Stomach (tissue), 9 donors: ENCODE data around the gene NOS3. TPM values are rescaled to one million over a fixed set of nuclear protein-coding genes. Genes with fewer than 3 reads are reported as not detected.

Experiments used
- DNase-seq, 2 donors: peaks; one replicate each; pipeline versions ENCODE4 v3.0.0 to v3.0.0-alpha.2; 2013 to 2019
- H3K27ac ChIP-seq, 5 donors: fragments of 200-600 bp in 4 of 5; sonication (generic) in 4 of 5; one replicate each; pipeline ENCODE4 v1.5.1; 2013 to 2019; ENCODE audit warnings: mild to moderate bottlenecking in 1 of 5, moderate library complexity in 1 of 5
- H3K27me3 ChIP-seq, 3 donors: fragments of 200-600 bp; sonication (generic); one replicate each; pipeline ENCODE4 v1.5.1; 2017 to 2019; ENCODE audit warnings: mixed run types in 1 of 3
- H3K36me3 ChIP-seq, 4 donors: fragments of 200-600 bp; sonication (generic); 1 replicate in 3 of 4; 2 replicates in 1 of 4; pipeline ENCODE4 v1.5.1; 2016 to 2019
- H3K4me1 ChIP-seq, 4 donors: fragments of 200-600 bp; sonication (generic); one replicate each; pipeline ENCODE4 v1.5.1; 2016 to 2019
- H3K4me3 ChIP-seq, 4 donors: fragments of 200-600 bp; sonication (generic) in 3 of 4; one replicate each; pipeline ENCODE4 v1.5.1; 2016 to 2019; ENCODE audit warnings: mild to moderate bottlenecking in 1 of 4
- H3K9me3 ChIP-seq, 4 donors: fragments of 200-600 bp; sonication (generic); one replicate each; pipeline ENCODE4 v1.5.1; 2016 to 2019
- EP300 ChIP-seq: sonication (generic); formaldehyde crosslinking; IDR thresholded peaks from one replicate; pipeline ENCODE4 v1.6.1; 2017; ENCODE audit warnings: antibody characterized with exemption
- POLR2A ChIP-seq, 4 donors: fragments of 450-650 bp; IDR thresholded peaks; one replicate each; pipeline ENCODE4 v1.6.1; 2016; ENCODE audit warnings: antibody characterized with exemption in 4 of 4, control low read depth in 2 of 4, mild to moderate bottlenecking in 1 of 4, moderate library complexity in 1 of 4
- POLR2AphosphoS5 ChIP-seq, 3 donors: sonication (generic); formaldehyde crosslinking; IDR thresholded peaks; one replicate each; pipeline ENCODE4 v1.6.1; 2016; ENCODE audit warnings: antibody characterized with exemption in 3 of 3
- WGBS, 5 donors: extraction: QIAGEN DNeasy Blood & Tissue Kit in 3 of 5; methylation state at CpG; one replicate each; pipeline versions ENCODE4 v1.1.5 to v1.1.7; 2013 to 2018; 5-methylcytosine and 5-hydroxymethylcytosine counted together
- intact Hi-C: fragments of 100-400 bp; cut with DNase I; formaldehyde crosslinking; loops from one replicate; pipeline ENCODE4 v1.15.1; 2023; ENCODE audit warnings: low total_unique reads
- polyA plus RNA-seq, 3 donors: library from polyadenylated mRNA; stranded (reverse); fragments of 200-250 nt; gene quantifications; one replicate each; pipeline ENCODE4 v1.2.3, GENCODE V29; 2013
- total RNA-seq, 5 donors: library from RNA; depleted of rRNA; stranded (reverse); fragments of >200 nt; gene quantifications; one replicate each; pipeline versions ENCODE4 v1.1.0 to v1.2.3, GENCODE V29; 2014 to 2016
- TF ChIP-seq, protein P1 (sequence below), 7 experiments: fragments of 450-650 bp in 4 of 7; fragments of 200-600 bp in 3 of 7; sonication (generic) in 3 of 7; IDR thresholded peaks; one replicate each; pipeline ENCODE4 v1.5.1; 2016 to 2019; ENCODE audit warnings: antibody characterized with exemption in 7 of 7, control low read depth in 2 of 7, mild to moderate bottlenecking in 1 of 7
- donor health status: healthy with polysubstance abuse.
- donor health status: Bipolar disorder and iron deficiency.
- donor health status: healthy.

The NOS3 gene
- total and polyA plus RNA-seq, 8 donors: 2.5 to 45.1 (median 7.5) TPM

DNA sequence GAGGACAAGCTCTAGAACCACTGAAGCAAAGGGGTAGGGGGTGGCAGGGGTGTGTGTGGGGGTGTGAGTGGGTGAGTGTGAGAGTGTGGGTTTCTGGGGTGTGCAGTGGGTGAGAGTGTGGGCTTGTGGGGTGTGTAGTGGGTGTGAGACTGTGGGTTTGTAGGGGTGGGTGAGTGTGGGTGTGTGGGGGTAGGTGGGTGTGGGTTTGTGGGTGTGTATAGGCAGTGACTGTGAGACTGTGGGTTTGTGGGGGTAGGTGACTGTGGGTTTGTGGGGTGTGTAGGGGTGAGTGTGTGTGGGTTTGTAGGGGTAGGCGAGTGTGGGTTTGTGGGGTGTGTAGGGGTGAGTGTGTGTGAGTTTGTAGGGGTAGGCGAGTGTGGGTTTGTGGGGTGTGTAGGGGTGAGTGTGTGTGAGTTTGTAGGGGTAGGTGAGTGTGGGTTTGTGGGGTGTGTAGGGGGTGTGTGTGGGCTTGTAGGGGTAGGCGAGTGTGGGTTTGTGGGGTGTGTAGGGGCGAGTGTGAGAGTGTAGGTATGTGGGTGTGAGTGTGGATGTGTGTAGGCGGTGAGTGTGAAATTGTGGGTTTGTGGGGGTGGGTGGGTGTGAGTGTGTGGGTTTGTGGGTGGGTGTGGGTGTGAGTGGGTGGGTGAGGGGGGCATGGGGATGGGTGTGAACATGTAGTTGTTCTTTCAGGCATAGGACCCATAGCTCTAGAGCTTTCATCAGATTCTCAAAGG is 8.8 kb downstream of the NOS3 start:
- WGBS, 5 donors: 78 to 98% (median 90%) methylated on average over 5 of the region's 5 CpGs
- H3K9me3 ChIP-seq: no peaks in the 10 kb centered on the region
- TF ChIP-seq, protein P1, sequence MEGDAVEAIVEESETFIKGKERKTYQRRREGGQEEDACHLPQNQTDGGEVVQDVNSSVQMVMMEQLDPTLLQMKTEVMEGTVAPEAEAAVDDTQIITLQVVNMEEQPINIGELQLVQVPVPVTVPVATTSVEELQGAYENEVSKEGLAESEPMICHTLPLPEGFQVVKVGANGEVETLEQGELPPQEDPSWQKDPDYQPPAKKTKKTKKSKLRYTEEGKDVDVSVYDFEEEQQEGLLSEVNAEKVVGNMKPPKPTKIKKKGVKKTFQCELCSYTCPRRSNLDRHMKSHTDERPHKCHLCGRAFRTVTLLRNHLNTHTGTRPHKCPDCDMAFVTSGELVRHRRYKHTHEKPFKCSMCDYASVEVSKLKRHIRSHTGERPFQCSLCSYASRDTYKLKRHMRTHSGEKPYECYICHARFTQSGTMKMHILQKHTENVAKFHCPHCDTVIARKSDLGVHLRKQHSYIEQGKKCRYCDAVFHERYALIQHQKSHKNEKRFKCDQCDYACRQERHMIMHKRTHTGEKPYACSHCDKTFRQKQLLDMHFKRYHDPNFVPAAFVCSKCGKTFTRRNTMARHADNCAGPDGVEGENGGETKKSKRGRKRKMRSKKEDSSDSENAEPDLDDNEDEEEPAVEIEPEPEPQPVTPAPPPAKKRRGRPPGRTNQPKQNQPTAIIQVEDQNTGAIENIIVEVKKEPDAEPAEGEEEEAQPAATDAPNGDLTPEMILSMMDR (IDR thresholded peaks at IDR 0.05): no peak
- TF ChIP-seq EP300: no peak
- TF ChIP-seq POLR2A (IDR thresholded peaks at IDR 0.05): no peak
- TF ChIP-seq POLR2AphosphoS5 (IDR thresholded peaks at IDR 0.05): no peak
- no peak overlapping the region for H3K4me3 ChIP-seq
- DNase-seq: no peak
- intact Hi-C loops: no loop called here
- H3K4me1 ChIP-seq: peaks cover 0 to 26% (median 6%) of the 10 kb centered on the region in 4 donors
- H3K27me3 ChIP-seq: peaks cover 0 to 33% (median 9%) of the 10 kb centered on the region in 3 donors
- H3K27ac ChIP-seq: no peak overlapping the region
- no peaks in the 10 kb centered on the region for H3K36me3 ChIP-seq

DNA sequence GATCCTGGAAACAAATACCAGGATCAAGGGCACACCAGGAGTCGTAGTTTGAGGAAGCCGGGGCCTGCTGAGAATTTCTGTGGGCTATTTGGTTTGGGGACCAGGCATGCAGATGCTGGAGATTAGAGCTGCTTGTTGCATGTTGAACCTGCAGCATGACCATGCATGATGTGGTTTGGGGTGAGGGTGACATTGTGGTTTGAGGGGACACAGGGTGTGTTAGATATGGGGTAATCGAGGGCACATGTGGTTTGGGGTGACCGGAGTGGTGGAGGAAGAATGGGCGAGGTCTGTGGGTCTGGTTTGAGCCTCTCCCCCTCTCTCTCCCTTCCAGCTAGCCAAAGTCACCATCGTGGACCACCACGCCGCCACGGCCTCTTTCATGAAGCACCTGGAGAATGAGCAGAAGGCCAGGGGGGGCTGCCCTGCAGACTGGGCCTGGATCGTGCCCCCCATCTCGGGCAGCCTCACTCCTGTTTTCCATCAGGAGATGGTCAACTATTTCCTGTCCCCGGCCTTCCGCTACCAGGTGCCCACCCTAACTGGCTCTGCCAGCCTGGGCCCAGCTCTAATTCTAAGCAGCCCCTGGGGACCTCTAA is 10.2 kb downstream of the NOS3 start:
- Histone ChIP-seq H3K27me3 (peaks cover 0 to 32% (median 9%) of the 10 kb centered on the region in 3 donors), H3K36me3 (no peaks in the 10 kb centered on the region), H3K9me3 (no peaks in the 10 kb centered on the region), H3K4me1 (peaks cover 0 to 23% (median 6%) of the 10 kb centered on the region in 4 donors), H3K4me3 (no peak overlapping the region), H3K27ac (no peak overlapping the region)
- TF ChIP-seq POLR2AphosphoS5 (IDR thresholded peaks at IDR 0.05): no peak
- TF ChIP-seq EP300: no peak
- no peak for TF ChIP-seq POLR2A (IDR thresholded peaks at IDR 0.05)
- TF ChIP-seq, protein P1 (IDR thresholded peaks at IDR 0.05): no peak
- intact Hi-C loops: no loop called here
- WGBS, 5 donors: 85 to 93% (median 87%) methylated on average over 13 of the region's 13 CpGs
- no peak for DNase-seq

DNA sequence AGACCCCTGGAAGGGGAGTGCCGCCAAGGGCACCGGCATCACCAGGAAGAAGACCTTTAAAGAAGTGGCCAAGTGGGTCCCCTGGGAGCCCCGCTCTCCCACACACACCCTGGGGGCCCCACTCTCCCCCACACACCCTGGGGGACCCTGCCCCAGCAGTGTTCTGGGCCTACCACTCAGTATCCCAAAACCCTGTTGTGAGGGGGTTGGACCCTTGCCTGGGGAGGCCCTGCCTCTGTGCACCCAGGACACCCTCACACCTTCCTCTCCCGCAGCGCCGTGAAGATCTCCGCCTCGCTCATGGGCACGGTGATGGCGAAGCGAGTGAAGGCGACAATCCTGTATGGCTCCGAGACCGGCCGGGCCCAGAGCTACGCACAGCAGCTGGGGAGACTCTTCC is 10.7 kb downstream of the NOS3 start:
- 96 to 98% (median 97%) methylated on average over 15 to 16 of the region's 16 CpGs for WGBS, 5 donors
- no peak overlapping the region for H3K27ac ChIP-seq
- no peaks in the 10 kb centered on the region for H3K36me3 ChIP-seq
- peaks cover 0 to 20% (median 5%) of the 10 kb centered on the region in 4 donors for H3K4me1 ChIP-seq
- no peak overlapping the region for H3K4me3 ChIP-seq
- TF ChIP-seq, protein P1 (IDR thresholded peaks at IDR 0.05): no peak
- TF ChIP-seq POLR2A (IDR thresholded peaks at IDR 0.05) (no peak), EP300 (no peak), POLR2AphosphoS5 (IDR thresholded peaks at IDR 0.05) (no peak)
- intact Hi-C loops: no loop called here
- H3K9me3 ChIP-seq: no peaks in the 10 kb centered on the region
- no peak for DNase-seq
- peaks cover 0 to 27% (median 6%) of the 10 kb centered on the region in 3 donors for H3K27me3 ChIP-seq

DNA sequence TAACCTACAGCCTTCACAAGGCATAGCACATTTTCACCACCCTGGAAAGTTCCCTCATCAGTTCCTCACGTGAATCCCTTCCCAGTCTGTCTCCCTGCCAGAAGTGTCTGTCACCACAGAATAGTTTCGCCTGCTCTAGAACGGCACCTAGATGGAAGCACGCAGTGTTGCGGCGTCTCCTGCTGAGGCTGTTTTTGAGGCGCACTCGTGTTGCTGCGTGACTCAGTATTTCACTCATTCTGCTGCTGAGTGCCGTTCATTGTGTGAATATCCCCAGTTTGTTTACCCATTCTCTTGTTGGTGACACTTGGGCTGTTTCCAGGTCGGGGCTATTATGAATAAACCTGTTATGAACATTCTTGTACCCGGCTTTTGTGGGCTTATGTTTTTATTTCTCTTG is 12.8 kb downstream of the NOS3 start:
- WGBS, 5 donors: 24 to 49% (median 45%) methylated on average over 12 of the region's 12 CpGs
- Histone ChIP-seq H3K4me3 (no peak overlapping the region), H3K27ac (no peak overlapping the region), H3K4me1 (peaks cover 0 to 23% (median 15%) of the 10 kb centered on the region in 4 donors), H3K27me3 (peaks cover 0 to 18% (median 0%) of the 10 kb centered on the region in 3 donors), H3K36me3 (no peaks in the 10 kb centered on the region), H3K9me3 (no peaks in the 10 kb centered on the region)
- DNase-seq: peak in 1 of 2 donors; percentile 65
- intact Hi-C loops: no loop called here
- no peak for TF ChIP-seq POLR2A (IDR thresholded peaks at IDR 0.05)
- TF ChIP-seq EP300: no peak
- TF ChIP-seq POLR2AphosphoS5 (IDR thresholded peaks at IDR 0.05): no peak
- TF ChIP-seq, protein P1 (IDR thresholded peaks at IDR 0.05): no peak
